ENCODE measurements around the gene HIP1.

Gene HIP1

GRCh38 chr7:75485979-75486643 is 252.6 kb downstream of the HIP1 start, which contains the start of gene POM121C:
Gene POM121C (minus strand): TSS chr7:75486299. CDS start chr7:75441496, 44,803 bp downstream.
- peak; percentile 91 for DNase-seq (ENCODE audit: low spot score)

GRCh38 chr7:75485355-75485978 is 253.3 kb downstream of the HIP1 start:
- peak; percentile 34 for DNase-seq (ENCODE audit: low spot score)
